Activated CD4-positive, alpha-beta T cell treated with anti-CD3 and anti-CD28 coated beads, Interleukin-2, amount 50 U/mL, for 1 hour (primary cell): Measurements from ENCODE around the gene SEC31A.
"Not testable (repeated sequence)": the region's sequence is repeated elsewhere in the genome, so short reads cannot be mapped to it uniquely, and the experiment has no call there.

Experiments used
- DNase-seq: peaks from one replicate; pipeline ENCODE4 v3.0.0-alpha.2; 2020

SEC31A gene

GRCh38 chr4:82891707-82892466 lies 934 bp upstream of the SEC31A start:
- no peak for DNase-seq

- no peak for DNase-seq
Observed at GRCh38 chr4:82890528-82890900, 439 bp downstream of the SEC31A start.

- no peak for DNase-seq
Observed at GRCh38 chr4:82889287-82889686, 1.7 kb downstream of the SEC31A start.

GRCh38 chr4:82886147-82886942 lies 4.6 kb downstream of the SEC31A start:
- no peak for DNase-seq

- no peak for DNase-seq
Observed at GRCh38 chr4:82885410-82885809, 5.5 kb downstream of the SEC31A start.

DNA sequence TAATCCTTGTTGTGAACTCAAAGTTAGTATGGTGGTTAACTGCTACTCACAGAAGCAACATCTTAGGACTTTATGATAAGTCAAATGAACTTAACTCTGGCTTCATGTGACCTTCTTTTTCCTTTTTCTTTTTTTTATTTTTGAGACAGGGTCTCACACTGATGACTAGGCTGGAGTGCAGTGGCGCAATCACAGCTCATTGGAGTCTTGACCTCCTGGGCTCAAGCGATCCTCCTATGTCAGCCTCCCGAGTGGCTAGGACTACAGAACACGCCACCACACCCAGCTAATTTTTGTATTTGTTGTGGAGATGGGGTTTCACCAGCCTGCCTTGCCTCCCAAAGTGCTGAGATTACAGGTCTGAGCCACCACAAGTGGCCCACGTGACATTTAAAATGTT lies 22.4 kb downstream of the SEC31A start:
- no peak for DNase-seq

DNA sequence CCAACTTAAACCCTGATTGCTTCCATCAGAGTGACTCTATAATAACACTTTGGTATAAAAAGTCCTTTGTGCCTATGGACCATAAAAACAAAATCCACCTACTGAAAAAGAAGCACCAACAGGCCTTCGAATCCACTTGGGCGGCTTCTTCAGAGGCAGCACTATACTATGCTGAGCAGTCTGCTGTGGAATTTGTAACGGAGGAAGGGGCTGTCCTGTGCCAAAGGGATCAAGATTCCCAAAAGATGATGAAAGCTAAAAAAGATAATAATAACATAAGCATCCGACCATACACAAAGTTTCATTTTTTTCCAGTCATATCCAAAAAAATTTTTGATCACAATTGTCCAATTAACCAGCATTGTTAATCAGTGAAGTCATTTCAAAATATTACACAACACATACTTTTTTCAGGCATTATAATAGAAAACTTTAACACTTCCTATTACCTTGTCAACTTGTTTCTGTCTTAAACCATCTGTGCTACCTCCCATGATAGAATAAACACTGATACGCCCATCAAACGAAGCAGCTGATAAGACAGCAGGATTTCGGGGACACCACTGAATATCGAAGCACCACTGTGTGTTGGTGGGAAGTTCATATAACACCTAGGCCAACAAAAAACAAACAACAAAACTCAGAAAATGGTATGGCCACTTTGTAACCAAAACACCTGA lies 24.1 kb downstream of the SEC31A start:
- no peak for DNase-seq

GRCh38 chr4:82866033-82866432 lies 24.9 kb downstream of the SEC31A start:
- not testable (repeated sequence) for DNase-seq

- no peak for DNase-seq
Observed at GRCh38 chr4:82865592-82865991, 25.4 kb downstream of the SEC31A start.

- no peak for DNase-seq
Observed at GRCh38 chr4:82864336-82864979, 26.5 kb downstream of the SEC31A start.

- no peak for DNase-seq
Observed at GRCh38 chr4:82861529-82861928, 29.4 kb downstream of the SEC31A start.

DNA sequence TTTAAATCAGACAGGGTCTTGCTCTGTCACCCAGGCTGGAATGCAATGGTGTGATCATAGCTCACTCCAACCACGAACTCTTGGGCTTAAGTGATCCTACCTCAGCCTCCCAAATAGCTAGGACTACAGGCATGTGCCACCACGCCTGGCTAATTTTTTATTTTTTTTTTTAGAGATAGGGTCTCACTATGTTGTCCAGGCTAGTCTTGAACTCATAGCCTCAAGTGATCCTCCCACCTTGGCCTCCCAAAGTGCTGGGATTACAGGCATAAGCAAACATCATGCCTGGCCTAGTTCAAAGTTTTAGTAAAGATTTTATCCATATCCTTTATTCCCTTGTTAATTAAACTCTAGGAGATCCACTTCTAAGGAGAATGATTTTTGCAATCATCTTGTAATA lies 30.5 kb downstream of the SEC31A start:
- DNase-seq, result not testable (repeated sequence)

DNA sequence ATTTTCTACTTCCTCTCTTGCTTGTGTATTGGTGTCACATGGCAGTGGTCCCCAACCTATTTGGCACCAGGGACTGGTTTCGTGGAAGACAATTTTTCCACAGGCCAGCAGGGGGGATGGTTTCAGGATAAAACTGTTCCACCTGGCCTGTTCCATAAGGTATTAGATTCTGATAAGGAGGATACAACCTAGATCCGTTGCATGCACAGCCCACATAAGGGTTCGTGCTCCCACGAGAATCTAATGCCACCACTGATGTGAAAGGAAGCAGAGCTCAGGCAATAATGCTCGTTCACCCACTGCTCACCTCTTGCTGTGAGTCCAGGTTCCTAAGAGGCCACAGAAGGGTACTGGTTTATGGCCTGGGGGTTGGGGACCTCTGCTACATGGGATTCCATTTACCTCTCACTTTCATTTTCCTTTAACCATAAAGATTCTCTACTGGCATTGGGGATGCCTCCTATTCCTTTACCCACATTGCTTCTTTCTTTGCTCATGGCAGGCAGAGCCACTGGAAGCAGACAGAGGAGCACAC lies 38.1 kb downstream of the SEC31A start:
- no peak for DNase-seq

GRCh38 chr4:82851885-82852750 lies 38.8 kb downstream of the SEC31A start:
- no peak for DNase-seq

GRCh38 chr4:82851318-82851717 lies 39.6 kb downstream of the SEC31A start:
- DNase-seq, result no peak

DNA sequence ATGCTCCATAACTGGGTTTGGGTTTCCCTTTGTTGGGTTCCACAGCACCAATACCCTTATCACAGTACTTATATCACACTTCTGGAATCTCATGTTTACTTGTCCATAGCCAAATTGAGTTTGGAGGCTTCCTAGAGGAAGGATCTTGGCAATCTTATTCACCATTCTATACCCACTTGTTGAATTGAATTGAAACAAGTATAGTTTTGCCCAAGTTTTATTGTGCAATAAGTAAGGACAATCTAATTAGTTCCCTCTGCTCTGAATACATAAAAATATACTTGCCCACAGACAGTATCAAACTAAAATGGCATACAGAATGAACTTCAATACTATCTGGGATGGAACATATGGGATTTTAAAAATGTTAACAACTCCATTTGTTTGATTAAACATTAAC lies 40.3 kb downstream of the SEC31A start:
- DNase-seq, result no peak

- no peak for DNase-seq
Observed at GRCh38 chr4:82848706-82849105, 42.2 kb downstream of the SEC31A start.

DNA sequence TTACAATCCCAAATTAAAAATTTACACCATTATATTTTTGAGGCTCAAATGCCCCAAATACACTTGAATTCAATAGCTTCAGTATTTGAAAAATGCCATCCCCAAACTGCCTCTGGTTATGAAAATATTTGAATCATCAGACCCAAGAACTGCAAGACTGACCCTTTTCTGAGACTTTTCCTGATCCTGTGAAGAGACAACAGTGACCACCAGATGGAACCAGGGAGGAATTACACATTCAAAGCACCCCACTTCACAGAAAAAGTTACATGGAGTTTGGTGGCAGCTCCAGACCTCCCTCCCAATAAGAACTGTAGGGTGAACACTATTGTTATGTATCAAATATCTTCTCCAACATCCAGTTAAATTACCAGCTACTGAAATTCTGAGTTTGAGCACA lies 48.4 kb downstream of the SEC31A start:
- no peak for DNase-seq

DNA sequence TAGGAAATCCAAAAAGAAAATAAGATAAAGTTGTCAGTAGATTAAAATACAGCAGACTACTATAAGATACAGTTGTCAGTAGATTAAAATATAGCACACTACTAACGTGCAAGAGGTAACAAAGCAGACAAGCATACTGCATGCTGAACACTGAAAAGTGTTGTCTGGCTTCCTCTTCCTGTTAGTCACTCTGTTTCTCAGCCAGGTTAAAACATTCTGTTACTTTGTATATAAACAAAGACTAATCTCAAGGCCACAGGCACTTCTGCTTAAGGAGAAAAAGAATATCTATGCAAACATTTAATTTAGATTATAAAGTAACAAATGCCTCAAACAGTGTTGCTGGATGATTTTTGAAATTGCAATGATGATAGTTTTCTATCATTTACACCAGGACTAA lies 51.3 kb downstream of the SEC31A start:
- DNase-seq, result no peak

DNA sequence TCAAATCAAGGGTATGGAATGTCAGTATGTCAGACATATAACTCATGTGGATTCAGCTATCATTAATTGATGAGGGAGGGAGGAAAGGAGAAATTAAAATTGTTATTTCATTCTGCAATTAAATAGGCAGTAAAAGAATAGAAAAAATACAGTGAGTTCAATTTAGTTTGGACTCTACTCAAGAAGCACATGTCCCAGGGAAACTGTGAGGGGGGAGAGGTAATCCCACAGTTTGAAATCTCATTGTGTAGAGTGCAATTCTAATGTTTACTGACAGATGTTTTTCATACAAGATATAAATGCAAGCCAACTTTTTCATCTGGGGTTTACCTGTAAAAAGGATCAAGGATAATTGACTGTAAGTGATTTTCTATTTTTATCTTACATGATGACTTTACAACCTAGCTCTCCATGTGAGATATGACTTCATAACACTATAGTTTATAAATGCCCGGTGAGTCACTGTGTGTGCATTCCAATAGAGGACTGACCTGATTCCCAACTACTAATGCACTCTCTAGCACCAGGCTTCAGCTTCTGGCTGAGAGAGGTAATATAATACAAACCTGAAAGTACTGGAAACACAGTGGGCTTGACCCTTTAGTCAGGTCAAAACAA lies 57.1 kb downstream of the SEC31A start:
- DNase-seq, result no peak

GRCh38 chr4:82833060-82833459 lies 57.9 kb downstream of the SEC31A start:
- not testable (repeated sequence) for DNase-seq

DNA sequence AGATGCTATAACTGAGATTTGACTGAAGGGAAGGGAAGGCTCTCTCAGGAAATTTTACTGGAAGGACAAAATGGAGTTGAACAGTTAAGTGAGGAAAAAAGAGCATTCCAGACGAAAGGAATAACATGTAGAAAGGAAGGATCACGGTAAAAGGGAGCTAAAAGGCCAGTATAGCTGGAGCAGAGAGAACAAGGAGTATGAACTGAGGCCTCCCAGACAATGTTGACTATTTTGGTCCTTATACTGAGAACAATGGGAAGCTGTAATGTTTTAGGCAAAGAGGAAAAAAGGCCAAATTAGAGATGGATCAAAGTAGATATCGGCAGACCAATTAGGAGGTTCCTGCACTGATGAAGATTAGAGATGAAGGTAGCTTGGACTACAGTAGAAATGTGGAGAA lies 65.5 kb downstream of the SEC31A start:
- no peak for DNase-seq
